ENCODE data around the gene SALL1. TPM values are rescaled to one million over a fixed set of nuclear protein-coding genes. Genes with fewer than 3 reads are reported as not detected.

The SALL1 gene
- total and polyA plus RNA-seq, 2 of the 13 experiments (the other 11 are each of a cell fraction or from before 2014, with no cell fraction given): 6.6 to 12.3 TPM

- TF ChIP-seq TERF1 (CRISPR knock-in tag; IDR thresholded peaks at IDR 0.05): no peak
- no peak for TF ChIP-seq ZNF407 (CRISPR knock-in tag; IDR thresholded peaks at IDR 0.05; ENCODE audit: not compliant biosample characterization)
- no peak for TF ChIP-seq STAT6 (CRISPR knock-in tag; IDR thresholded peaks at IDR 0.05; ENCODE audit: borderline replicate concordance)
- TF ChIP-seq ATF1 (CRISPR knock-in tag; IDR thresholded peaks at IDR 0.05): 0 out of 2 replicates have a peak, but pooled peaks have one; percentile 26
- TF ChIP-seq ZNF512 (CRISPR knock-in tag; IDR thresholded peaks at IDR 0.05): no peak
- TF ChIP-seq ZMYM3 (CRISPR knock-in tag; IDR thresholded peaks at IDR 0.05): peak; percentile 97
- TF ChIP-seq MAX (IDR thresholded peaks at IDR 0.05): no peak
- no peak for TF ChIP-seq TBP (CRISPR knock-in tag; IDR thresholded peaks at IDR 0.05)
- no peak for TF ChIP-seq ZNF230 (CRISPR knock-in tag; IDR thresholded peaks at IDR 0.05)
- TF ChIP-seq SYNCRIP (IDR thresholded peaks at IDR 0.05; ENCODE audit: insufficient read depth, low read depth, low read length): no peak
- no peak for TF ChIP-seq FOXJ3 (CRISPR knock-in tag; IDR thresholded peaks at IDR 0.05; ENCODE audit: borderline replicate concordance)
- TF ChIP-seq ZNF292 (CRISPR knock-in tag; IDR thresholded peaks at IDR 0.05; ENCODE audit: borderline replicate concordance, low read depth): 0 out of 2 replicates have a peak, but pooled peaks have one; percentile 58
- no peak for TF ChIP-seq U2AF1 (optimal IDR thresholded peaks at IDR 0.05; ENCODE audit: low read depth, low read length)
- TF ChIP-seq SP4 (CRISPR knock-in tag; IDR thresholded peaks at IDR 0.05): no peak
- TF ChIP-seq GATAD1 (CRISPR knock-in tag; IDR thresholded peaks at IDR 0.05): no peak
- TF ChIP-seq ARID2 (CRISPR knock-in tag; IDR thresholded peaks at IDR 0.05; ENCODE audit: borderline replicate concordance): no peak
Observed at GRCh38 chr16:51110700-51111157, 40.3 kb downstream of the SALL1 start (continued).

All from HepG2 (cell line).